HepG2 (cell line): Measurements from ENCODE around the gene MYH10. TPM values are rescaled to one million over a fixed set of nuclear protein-coding genes. Genes with fewer than 3 reads are reported as not detected.

Source experiments
- ATAC-seq: fragments of 200-7000 bp; cut with Tn5 transposase; 3 replicates; pipeline ENCODE4 v1.9.1; 2020; ENCODE audit warnings: mild to moderate bottlenecking, moderate library complexity
- BruUV-seq: library from RNA; stranded (reverse); fragments of 400-500 nt; replicated peaks from 2 replicates; lab custom pipeline; 2021; lab: Mats Ljungman, UMichigan
- CTCF ChIA-PET: fragments of 300-600 bp; formaldehyde crosslinking; extraction: SDS; loops from one replicate; lab custom pipeline; 2021; ENCODE audit warnings: low total read pairs, inconsistent platforms, low intra/inter-chr PET ratio; lab: Yijun Ruan, JAX
- POLR2A ChIA-PET: fragments of 350-600 bp; sonication (Branson Sonifier 250); formaldehyde crosslinking; loops from one replicate; lab custom pipeline; 2020; ENCODE audit warnings: antibody characterized with exemption, inconsistent platforms; lab: Yijun Ruan, JAX
- DNase-seq: peaks from one replicate; pipeline ENCODE4 v3.0.0-alpha.2; 2015; ENCODE audit warnings: low spot score
- FAIRE-seq: peaks from 3 replicates; lab custom pipeline; 2011; peaks lifted over from hg19 to GRCh38; lab: Jason Lieb, UNC
- H2AFZ ChIP-seq: one replicate; pipeline ENCODE4 v1.6.1; 2011; ENCODE audit warnings: low read length, inconsistent platforms
- H3K27ac ChIP-seq: fragments of 300-600 bp; 3 replicates; pipeline ENCODE4 v1.8.0; 2011; ENCODE audit warnings: mixed run types, mild to moderate bottlenecking, mixed read lengths, low read length, inconsistent platforms; ENCODE audit not compliant: insufficient read depth; ENCODE audit errors: extremely low read length
- H3K27me3 ChIP-seq, 2 experiments: fragments of 200-600 bp in 1 of 2; 2 replicates in 1 of 2; 3 replicates in 1 of 2; pipeline versions ENCODE4 v1.6.0 to v1.8.0; 2011; ENCODE audit warnings: low read length in 2 of 2, mild to moderate bottlenecking in 2 of 2, moderate library complexity in 2 of 2, inconsistent platforms in 1 of 2; ENCODE audit not compliant: insufficient read depth in 2 of 2, control insufficient read depth in 1 of 2
- H3K36me3 ChIP-seq, 2 experiments: fragments of 200-600 bp in 1 of 2; replicated peaks in 1 of 2; 2 replicates in 1 of 2; 3 replicates in 1 of 2; pipeline versions ENCODE4 v1.5.1 to v1.8.0; 2011; ENCODE audit warnings: low read length in 2 of 2, inconsistent platforms in 1 of 2; ENCODE audit not compliant: insufficient read depth in 2 of 2, control insufficient read depth in 1 of 2
- H3K4me1 ChIP-seq: 2 replicates; pipeline ENCODE4 v1.5.1; 2012; ENCODE audit warnings: low read length, inconsistent platforms; ENCODE audit not compliant: insufficient read depth
- H3K4me2 ChIP-seq: 2 replicates; pipeline ENCODE4 v1.6.0; 2011; ENCODE audit warnings: low read depth, low read length, inconsistent platforms
- H3K4me3 ChIP-seq, 3 experiments: fragments of 200-600 bp in 1 of 3; sonication (generic), shearing (Covaris generic) in 1 of 3; replicated peaks in 1 of 3; 2 replicates each; pipeline ENCODE4 v1.5.1; 2011 to 2016; ENCODE audit warnings: low read length in 3 of 3, inconsistent platforms in 2 of 3, low read depth in 2 of 3, mild to moderate bottlenecking in 2 of 3, control low read depth in 1 of 3, mixed read lengths in 1 of 3; ENCODE audit not compliant: insufficient read depth in 1 of 3
- H3K79me2 ChIP-seq: one replicate; pipeline ENCODE4 v1.6.1; 2011; ENCODE audit warnings: low read length, inconsistent platforms; ENCODE audit not compliant: insufficient read depth
- H3K9ac ChIP-seq: 2 replicates; pipeline ENCODE4 v1.6.0; 2011; ENCODE audit warnings: mild to moderate bottlenecking, low read depth, low read length, inconsistent platforms; ENCODE audit not compliant: insufficient read depth
- H3K9me3 ChIP-seq: 2 replicates; pipeline ENCODE4 v1.5.1; 2012; ENCODE audit warnings: mild to moderate bottlenecking, low read length
- H4K20me1 ChIP-seq: 2 replicates; pipeline ENCODE4 v1.6.0; 2011; ENCODE audit warnings: inconsistent platforms, mild to moderate bottlenecking, low read length, moderate library complexity; ENCODE audit not compliant: insufficient read depth
- ADNP ChIP-seq: sonication (generic); formaldehyde crosslinking; IDR thresholded peaks from 2 replicates; pipeline ENCODE4 v1.4.0; 2020; ENCODE audit warnings: missing genetic modification reagents
- ARID4A ChIP-seq: sonication (generic); formaldehyde crosslinking; IDR thresholded peaks from 2 replicates; pipeline ENCODE4 v1.5.0; 2020; ENCODE audit warnings: mild to moderate bottlenecking, missing genetic modification reagents, borderline replicate concordance
- CEBPB ChIP-seq: IDR thresholded peaks from 2 replicates; pipeline ENCODE4 v1.6.1; 2011; ENCODE audit warnings: low read depth, low read length, improper control_type of control experiment, borderline replicate concordance
- CEBPG ChIP-seq: IDR thresholded peaks from 2 replicates; pipeline ENCODE4 v1.6.1; 2016
- ESRRA ChIP-seq: sonication (generic); formaldehyde crosslinking; IDR thresholded peaks from 2 replicates; pipeline ENCODE4 v1.5.1; 2020; ENCODE audit warnings: mild to moderate bottlenecking, low read depth, missing genetic modification reagents
- IRF9 ChIP-seq: sonication (generic); formaldehyde crosslinking; IDR thresholded peaks from 2 replicates; pipeline ENCODE4 v1.8.0; 2022; ENCODE audit warnings: missing genetic modification reagents, mild to moderate bottlenecking, borderline replicate concordance
- LBX2 ChIP-seq: sonication (generic); formaldehyde crosslinking; IDR thresholded peaks from 2 replicates; pipeline ENCODE4 v1.5.0; 2020; ENCODE audit warnings: missing genetic modification reagents, mild to moderate bottlenecking, borderline replicate concordance
- MIER2 ChIP-seq: IDR thresholded peaks from 2 replicates; pipeline ENCODE4 v1.6.1; 2016; ENCODE audit warnings: missing biosample characterization, missing genetic modification reagents
- PATZ1 ChIP-seq: sonication (generic); formaldehyde crosslinking; IDR thresholded peaks from 2 replicates; pipeline ENCODE4 v1.4.0; 2020; ENCODE audit warnings: missing genetic modification reagents
- RBM22 ChIP-seq: fragments of 200-400 bp; formaldehyde crosslinking; optimal IDR thresholded peaks from 2 replicates; pipeline ENCODE3; 2017; ENCODE audit warnings: mild to moderate bottlenecking, low read length, moderate library complexity
- SP2 ChIP-seq: sonication (generic); formaldehyde crosslinking; IDR thresholded peaks from 2 replicates; pipeline ENCODE4 v1.5.1; 2020; ENCODE audit warnings: mild to moderate bottlenecking, missing genetic modification reagents
- ZBTB34 ChIP-seq: sonication (generic); formaldehyde crosslinking; IDR thresholded peaks from 2 replicates; pipeline ENCODE4 v1.8.0; 2022; ENCODE audit warnings: mild to moderate bottlenecking, missing genetic modification reagents
- ZBTB37 ChIP-seq: sonication (generic); formaldehyde crosslinking; IDR thresholded peaks from 2 replicates; pipeline ENCODE4 v1.4.0; 2020; ENCODE audit warnings: mild to moderate bottlenecking, missing genetic modification reagents
- ZC3H4 ChIP-seq: sonication (generic); formaldehyde crosslinking; IDR thresholded peaks from 2 replicates; pipeline ENCODE4 v1.4.0; 2020; ENCODE audit warnings: missing genetic modification reagents, borderline replicate concordance
- ZNF761 ChIP-seq: sonication (generic); formaldehyde crosslinking; conservative IDR thresholded peaks from 2 replicates; pipeline ENCODE4 v1.4.0; 2020; ENCODE audit warnings: mild to moderate bottlenecking, missing genetic modification reagents
- WGBS: methylation state at CpG from one replicate; pipeline ENCODE4 v1.1.6; 2017; ENCODE audit warnings: low lambda C conversion rate; 5-methylcytosine and 5-hydroxymethylcytosine counted together
- in situ Hi-C: cut with HindIII; loops from 2 replicates; pipeline ENCODE4 v1.10.0; 2017; ENCODE audit warnings: low pct_unique_long_range_greater_than_20kb; ENCODE audit not compliant: extremely low pct_ligation_motif_present
- intact Hi-C: fragments of 100-400 bp; cut with micrococcal nuclease; formaldehyde crosslinking; loops from one replicate; pipeline ENCODE4 v1.10.0; 2022; ENCODE audit not compliant: unreplicated experiment
- polyA plus RNA-seq, 8 experiments: library from polyadenylated mRNA; depleted of rRNA in 3 of 8; stranded (reverse) in 7 of 8; unstranded in 1 of 8; fragments of >200 nt; fragmentation: Illumina TruSeq in 4 of 8; extraction: Trizol in 4 of 8; gene quantifications; 2 replicates each; pipeline versions ENCODE4 v1.2.1 to v1.2.3, GENCODE V29; 2011 to 2016; ENCODE audit warnings: low read depth in 4 of 8, missing spikeins in 1 of 8, mixed read lengths in 1 of 8; ENCODE audit not compliant: insufficient read depth in 1 of 8
- total RNA-seq, 5 experiments: library from RNA; depleted of rRNA; stranded (reverse); fragments of >200 nt; fragmentation: Illumina TruSeq; extraction: Trizol; gene quantifications; 2 replicates each; pipeline ENCODE4 v1.2.3, GENCODE V29; 2016; ENCODE audit warnings: low read depth in 1 of 5

MYH10 gene
- total and polyA plus RNA-seq, 2 of the 13 experiments (the other 11 are each of a cell fraction or from before 2014, with no cell fraction given), result 43.4 to 68.6 TPM

- H3K36me3 ChIP-seq, result peaks cover 6 to 26% of the 10 kb centered on the region in 2 experiments
- in situ Hi-C loops (no loop called here), intact Hi-C loops (no loop called here)
- DNase-seq, result no peak
- H3K4me1 ChIP-seq, result peaks cover 95% of the 10 kb centered on the region
- H3K4me3 ChIP-seq, result no peak overlapping the region
- H3K27me3 ChIP-seq, result no peaks in the 10 kb centered on the region
- H3K79me2 ChIP-seq, result peaks cover 53% of the 10 kb centered on the region
- FAIRE-seq, result no peak
- no peak for ATAC-seq
- BruUV-seq, result no TSS peak
- CTCF ChIA-PET, result no interaction called here
- H3K4me2 ChIP-seq, result no peak overlapping the region
- no peaks in the 10 kb centered on the region for H3K9me3 ChIP-seq
- no peak overlapping the region for H3K27ac ChIP-seq
- 96% methylated on average over 4 of the region's 4 CpGs for WGBS
- peaks cover 20% of the 10 kb centered on the region; the same call in 1 of the 2 replicates for H4K20me1 ChIP-seq
- no peak overlapping the region for H3K9ac ChIP-seq
- POLR2A ChIA-PET, result no interaction called here
- H2AFZ ChIP-seq, result no peak overlapping the region
- TF ChIP-seq CEBPB (no peak), ADNP (CRISPR knock-in tag) (no peak), CEBPG (CRISPR knock-in tag) (no peak), ZC3H4 (no peak), IRF9 (CRISPR knock-in tag) (no peak), SP2 (CRISPR knock-in tag) (no peak), ZBTB37 (CRISPR knock-in tag) (no peak), LBX2 (no peak), MIER2 (no peak), ARID4A (no peak), ZNF761 (CRISPR knock-in tag) (no peak), RBM22 (no peak), PATZ1 (CRISPR knock-in tag) (no peak), ESRRA (CRISPR knock-in tag) (no peak), ZBTB34 (CRISPR knock-in tag) (no peak)
Observed at GRCh38 chr17:8444494-8444893, 186.0 kb downstream of the MYH10 start.
